HT-29 (cell line): Measurements from ENCODE around the gene TBX4. TPM values are rescaled to one million over a fixed set of nuclear protein-coding genes. Genes with fewer than 3 reads are reported as not detected.
"Not testable (repeated sequence)": the region's sequence is repeated elsewhere in the genome, so short reads cannot be mapped to it uniquely, and the experiment has no call there.

Experiments used
- DNase-seq: peaks from one replicate; pipeline ENCODE4 v3.0.0-alpha.2; 2015; ENCODE audit warnings: low spot score
- total RNA-seq: library from RNA; depleted of rRNA; stranded (reverse); fragments of >200 nt; shearing (Covaris generic); gene quantifications from 2 replicates; pipeline ENCODE4 v1.2.3, GENCODE V29; 2014; rRNA removed

Gene TBX4
- total RNA-seq, 1 experiment from 2014 or later, result not detected

GRCh38 chr17:61524319-61524718 is 72.1 kb downstream of the TBX4 start:
- peak; percentile 12 for DNase-seq

- not testable (repeated sequence) for DNase-seq
Observed at GRCh38 chr17:61527441-61527840, 75.2 kb downstream of the TBX4 start.

- no peak for DNase-seq
Observed at GRCh38 chr17:61528171-61528570, 75.9 kb downstream of the TBX4 start.

- DNase-seq, result no peak
Observed at GRCh38 chr17:61531223-61531622, 79.0 kb downstream of the TBX4 start.

- DNase-seq, result no peak
Observed at GRCh38 chr17:61532826-61533225, 80.6 kb downstream of the TBX4 start.

GRCh38 chr17:61533797-61534196 is 81.6 kb downstream of the TBX4 start:
- no peak for DNase-seq

GRCh38 chr17:61534414-61534813 is 82.2 kb downstream of the TBX4 start:
- DNase-seq, result no peak

Other genes with a start within 250 kb of the TBX4 start
- gene TBX2, start 52.6 kb upstream of the TBX4 start, total RNA-seq, result 0.08 TPM in 1 of 2 replicates, not detected in the other
- gene NACA2, start 138.8 kb downstream of the TBX4 start, total RNA-seq, result not detected in 2 replicates